ENCODE results near the gene UHRF1. TPM values are rescaled to one million over a fixed set of nuclear protein-coding genes. Genes with fewer than 3 reads are reported as not detected.

Gene UHRF1
- total RNA-seq, 2 donors from 2014 or later, result 3.8 to 5.3 TPM

DNA sequence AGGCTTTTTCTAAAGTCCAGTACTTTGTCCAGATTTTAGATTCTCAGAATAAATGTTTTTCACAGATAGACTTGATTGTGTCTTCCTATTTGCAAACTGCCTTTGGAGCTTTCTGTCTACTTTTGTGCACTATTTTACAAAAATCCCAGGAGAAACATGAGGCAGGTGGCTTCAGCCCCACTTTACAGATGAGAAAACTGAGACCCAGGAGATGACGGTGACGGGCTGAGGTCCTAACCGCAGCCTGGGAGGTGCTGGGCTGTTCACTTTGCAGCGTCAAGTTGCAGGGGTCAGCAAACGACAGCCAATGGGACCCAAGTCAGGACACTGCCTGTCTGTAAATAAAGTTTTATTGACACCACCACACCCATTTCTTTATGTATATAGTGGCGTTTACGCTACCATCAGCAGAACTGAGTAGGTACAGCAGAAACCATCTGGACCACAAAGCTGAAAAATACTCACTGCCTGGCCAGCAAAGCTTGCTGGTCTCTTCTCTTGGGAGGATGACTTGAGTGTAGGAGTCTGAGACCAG is 52.9 kb downstream of the UHRF1 start:
- Histone ChIP-seq H3K4me1 (replicated peaks) (no peaks in the 10 kb centered on the region), H3K36me3 (no peaks in the 10 kb centered on the region), H3K27me3 (replicated peaks; ENCODE audit: insufficient read depth) (no peaks in the 10 kb centered on the region), H3K4me3 (no peak overlapping the region), H3K9me3 (no peaks in the 10 kb centered on the region), H3K27ac (no peak overlapping the region)
- TF ChIP-seq CTCF (IDR thresholded peaks at IDR 0.05), result no peak
- TF ChIP-seq POLR2AphosphoS5 (IDR thresholded peaks at IDR 0.05), result no peak
- DNase-seq (ENCODE audit: low spot score), result no peak
- 92% methylated on average over 7 of the region's 7 CpGs for WGBS
- intact Hi-C loops (cut with DNase I), result no loop called here

GRCh38 chr19:4965061-4965460 is 55.8 kb downstream of the UHRF1 start:
- Histone ChIP-seq H3K27me3 (replicated peaks; ENCODE audit: insufficient read depth) (no peaks in the 10 kb centered on the region), H3K4me1 (replicated peaks) (no peaks in the 10 kb centered on the region), H3K4me3 (no peak overlapping the region), H3K36me3 (no peaks in the 10 kb centered on the region), H3K9me3 (no peaks in the 10 kb centered on the region), H3K27ac (no peak overlapping the region)
- TF ChIP-seq POLR2A (IDR thresholded peaks at IDR 0.05), result no peak
- no peak for TF ChIP-seq CTCF (IDR thresholded peaks at IDR 0.05)
- no peak for TF ChIP-seq POLR2AphosphoS5 (IDR thresholded peaks at IDR 0.05)
- no peak for DNase-seq (ENCODE audit: low spot score)
- WGBS, result 90% methylated on average over 6 of the region's 6 CpGs
- intact Hi-C loops (cut with DNase I), result loop anchor here (5.0 kb wide), 1 partner anchor 93 kb away; no protein-coding TSS in a partner anchor

GRCh38 chr19:4966591-4966990 is 57.3 kb downstream of the UHRF1 start:
- no peak overlapping the region for H3K27ac ChIP-seq
- no peaks in the 10 kb centered on the region for H3K9me3 ChIP-seq
- H3K4me3 ChIP-seq, result no peak overlapping the region
- intact Hi-C loops (cut with DNase I), result loop anchor here (5.0 kb wide), 1 partner anchor 94 kb away; no protein-coding TSS in a partner anchor
- H3K36me3 ChIP-seq, result no peaks in the 10 kb centered on the region
- TF ChIP-seq POLR2AphosphoS5 (IDR thresholded peaks at IDR 0.05) (no peak), CTCF (IDR thresholded peaks at IDR 0.05) (no peak), POLR2A (IDR thresholded peaks at IDR 0.05) (no peak)
- 87% methylated on average over 6 of the region's 6 CpGs for WGBS
- DNase-seq (ENCODE audit: low spot score), result no peak
- no peaks in the 10 kb centered on the region for H3K27me3 ChIP-seq (replicated peaks; ENCODE audit: insufficient read depth)
- H3K4me1 ChIP-seq (replicated peaks), result peaks cover 8% of the 10 kb centered on the region

- H3K36me3 ChIP-seq, result no peaks in the 10 kb centered on the region
- H3K4me1 ChIP-seq (replicated peaks), result peaks cover 19% of the 10 kb centered on the region
- peak overlapping the region; percentile 56 to 64 for H3K27ac ChIP-seq
- WGBS, result 75% methylated on average over 16 of the region's 16 CpGs
- DNase-seq (ENCODE audit: low spot score), result no peak
- no peaks in the 10 kb centered on the region for H3K9me3 ChIP-seq
- H3K27me3 ChIP-seq (replicated peaks; ENCODE audit: insufficient read depth), result no peaks in the 10 kb centered on the region
- TF ChIP-seq POLR2A (IDR thresholded peaks at IDR 0.05), result no peak
- no peak for TF ChIP-seq POLR2AphosphoS5 (IDR thresholded peaks at IDR 0.05)
- no peak for TF ChIP-seq CTCF (IDR thresholded peaks at IDR 0.05)
- intact Hi-C loops (cut with DNase I), result loop anchor here (5.0 kb wide), 1 partner anchor 96 kb away; no protein-coding TSS in a partner anchor
- peak overlapping the region in 1 of 2 donors; percentile 10 for H3K4me3 ChIP-seq
Measured at GRCh38 chr19:4967738-4968461, 58.6 kb downstream of the UHRF1 start.

Data from prostate gland (tissue), 2 donors.